Endothelial cell of umbilical vein (primary cell): ENCODE results near the gene SLC35E3. TPM values are rescaled to one million over a fixed set of nuclear protein-coding genes. Genes with fewer than 3 reads are reported as not detected.

ENCODE experiments used
- BruUV-seq: library from RNA; stranded (reverse); fragments of 400-500 nt; replicated peaks from 2 replicates; lab custom pipeline; 2021; lab: Mats Ljungman, UMichigan
- CTCF ChIA-PET: fragments of 300-600, 350-600 bp; sonication (Branson Sonifier 250); formaldehyde crosslinking; loops from one replicate; lab custom pipeline; 2021; ENCODE audit warnings: antibody characterized with exemption, inconsistent platforms; lab: Charles Lee
- POLR2A ChIA-PET: fragments of 300-600, 350-600 bp; sonication (Branson Sonifier 250); formaldehyde crosslinking; loops from one replicate; lab custom pipeline; 2021; ENCODE audit warnings: antibody characterized with exemption, inconsistent platforms; lab: Charles Lee
- DNase-seq: peaks from one replicate; pipeline ENCODE4 v3.0.0-alpha.2; 2011; ENCODE audit warnings: low read depth, low spot score
- FAIRE-seq: peaks from 2 replicates; lab custom pipeline; 2011; peaks lifted over from hg19 to GRCh38; lab: Jason Lieb, UNC
- H2AFZ ChIP-seq: 2 replicates; pipeline ENCODE4 v1.6.0; 2012; ENCODE audit warnings: low read depth, low read length, control low read depth, inconsistent platforms
- H3K27ac ChIP-seq: 2 replicates; pipeline ENCODE4 v1.5.1; 2011; ENCODE audit warnings: low read depth, mild to moderate bottlenecking, control low read depth, low read length, moderate library complexity; ENCODE audit not compliant: insufficient read depth
- H3K27me3 ChIP-seq, 2 experiments: 2 replicates each; pipeline versions ENCODE4 v1.6.0 to v1.6.1; 2011; ENCODE audit warnings: low read length in 2 of 2, mixed read lengths in 1 of 2; ENCODE audit not compliant: control insufficient read depth in 2 of 2, insufficient read depth in 2 of 2
- H3K36me3 ChIP-seq, 2 experiments: 2 replicates in 1 of 2; 3 replicates in 1 of 2; pipeline ENCODE4 v1.5.1; 2011; ENCODE audit warnings: low read length in 2 of 2, mild to moderate bottlenecking in 1 of 2, moderate library complexity in 1 of 2; ENCODE audit not compliant: control insufficient read depth in 2 of 2, insufficient read depth in 2 of 2; ENCODE audit errors: extremely low read depth in 1 of 2
- H3K4me1 ChIP-seq: 3 replicates; pipeline ENCODE4 v1.5.1; 2011; ENCODE audit warnings: mild to moderate bottlenecking, low read length; ENCODE audit not compliant: control insufficient read depth, insufficient read depth; ENCODE audit errors: extremely low read depth
- H3K4me2 ChIP-seq: 2 replicates; pipeline ENCODE4 v1.6.1; 2011; ENCODE audit warnings: low read length, control low read depth, mixed read lengths; ENCODE audit not compliant: insufficient read depth
- H3K4me3 ChIP-seq, 3 experiments: fragments of 200-600 bp in 1 of 3; sonication (generic), shearing (Covaris generic) in 1 of 3; replicated peaks in 1 of 3; 2 replicates each; pipeline ENCODE4 v1.5.1; 2011 to 2016; ENCODE audit warnings: control low read depth in 3 of 3, low read length in 3 of 3, mild to moderate bottlenecking in 2 of 3, inconsistent platforms in 1 of 3, low read depth in 1 of 3, moderate library complexity in 1 of 3; ENCODE audit not compliant: insufficient read depth in 1 of 3
- H3K79me2 ChIP-seq: 2 replicates; pipeline ENCODE4 v1.6.0; 2012; ENCODE audit warnings: low read length, inconsistent platforms; ENCODE audit not compliant: control insufficient read depth, insufficient read depth
- H3K9ac ChIP-seq: replicated peaks from 2 replicates; pipeline ENCODE3; 2011; ENCODE audit warnings: low read length, control low read depth; ENCODE audit not compliant: insufficient read depth; ENCODE audit errors: extremely low read depth
- H3K9me1 ChIP-seq: replicated peaks from 3 replicates; pipeline ENCODE4 v1.6.0; 2011; ENCODE audit warnings: mild to moderate bottlenecking, low read length; ENCODE audit not compliant: control insufficient read depth, insufficient read depth; ENCODE audit errors: extremely low read depth
- H3K9me3 ChIP-seq: replicated peaks from 2 replicates; pipeline ENCODE4 v1.5.1; 2012; ENCODE audit warnings: low read length, inconsistent platforms; ENCODE audit not compliant: control insufficient read depth, insufficient read depth
- H4K20me1 ChIP-seq: replicated peaks from 2 replicates; pipeline ENCODE3; 2011; ENCODE audit warnings: mild to moderate bottlenecking, low read length; ENCODE audit not compliant: control insufficient read depth, insufficient read depth; ENCODE audit errors: extremely low read depth
- CTCF ChIP-seq, 2 donors: IDR thresholded peaks; 1 replicate in 1 of 2; 2 replicates in 1 of 2; pipeline ENCODE4 v1.5.1; 2011; ENCODE audit warnings: low read length in 2 of 2, mild to moderate bottlenecking in 2 of 2, moderate library complexity in 2 of 2, control low read depth in 1 of 2, inconsistent platforms in 1 of 2, low read depth in 1 of 2; ENCODE audit not compliant: insufficient read depth in 1 of 2; ENCODE audit errors: extremely low read depth in 1 of 2
- EZH2 ChIP-seq: IDR thresholded peaks from 2 replicates; pipeline ENCODE4 v1.6.1; 2012; ENCODE audit warnings: borderline replicate concordance, low read depth, mild to moderate bottlenecking, moderate library complexity, low read length, inconsistent platforms; ENCODE audit not compliant: severe bottlenecking
- FOS ChIP-seq: IDR thresholded peaks from 2 replicates; pipeline ENCODE4 v1.6.1; 2011; ENCODE audit warnings: mild to moderate bottlenecking, low read length, moderate library complexity, borderline replicate concordance; ENCODE audit not compliant: insufficient read depth
- GATA2 ChIP-seq: IDR thresholded peaks from 2 replicates; pipeline ENCODE4 v1.7.0; 2011; ENCODE audit warnings: low read depth, mild to moderate bottlenecking, moderate library complexity, mixed read lengths, low read length; ENCODE audit not compliant: insufficient read length, insufficient read depth
- JUN ChIP-seq: IDR thresholded peaks from 2 replicates; pipeline ENCODE4 v1.6.1; 2011; ENCODE audit warnings: borderline replicate concordance, low read depth; ENCODE audit not compliant: insufficient read length, insufficient read depth
- MAX ChIP-seq: IDR thresholded peaks from 2 replicates; pipeline ENCODE4 v1.6.1; 2011; ENCODE audit not compliant: insufficient read depth, insufficient read length
- MYC ChIP-seq: IDR thresholded peaks from one replicate; pipeline ENCODE4 v1.6.1; 2011; ENCODE audit warnings: mild to moderate bottlenecking, low read depth, low read length
- POLR2A ChIP-seq: IDR thresholded peaks from 2 replicates; pipeline ENCODE4 v1.6.1; 2012; ENCODE audit warnings: low read depth, mild to moderate bottlenecking, control low read depth, low read length
- POLR2AphosphoS5 ChIP-seq: IDR thresholded peaks from 2 replicates; pipeline ENCODE4 v1.6.1; 2012; ENCODE audit warnings: low read depth, mild to moderate bottlenecking, control low read depth, low read length, moderate library complexity; ENCODE audit not compliant: insufficient read depth
- dilution Hi-C: fragments of 300-500 bp; cut with MboI; formaldehyde crosslinking; loops from one replicate; pipeline ENCODE4 v1.15.0; 2019; ENCODE audit warnings: low sequenced_read_pairs; ENCODE audit not compliant: extremely low pct_ligation_motif_present
- intact Hi-C: fragments of 100-400 bp; cut with micrococcal nuclease; formaldehyde crosslinking; loops from one replicate; pipeline ENCODE4 v1.10.0; 2022
- polyA plus RNA-seq, 4 experiments: library from polyadenylated mRNA; depleted of rRNA in 3 of 4; stranded (reverse) in 3 of 4; unstranded in 1 of 4; fragments of >200 nt; gene quantifications; 2 replicates each; pipeline versions ENCODE4 v1.2.1 to v1.2.3, GENCODE V29; 2011 to 2012; ENCODE audit warnings: missing spikeins in 1 of 4
- total RNA-seq: library from RNA; stranded (reverse); gene quantifications from 2 replicates; pipeline ENCODE4 v1.2.3, GENCODE V29; 2021

The SLC35E3 gene
- total and polyA plus RNA-seq, 2 donors (not counting 3 experiments of a cell fraction or from before 2014, with no cell fraction given), result 8.1 to 13.8 TPM

GRCh38 chr12:68824597-68825250 is 78.7 kb downstream of the SLC35E3 start:
- peaks cover 15 to 57% of the 10 kb centered on the region in 2 experiments for H3K36me3 ChIP-seq
- TF ChIP-seq FOS (no peak), MAX (no peak), GATA2 (no peak), EZH2 (no peak), POLR2A (no peak), MYC (no peak), CTCF (IDR thresholded peaks at IDR 0.05; ENCODE audit: extremely low read depth in 1 of 2, insufficient read depth in 1 of 2, low read depth in 1 of 2, low read length in 2 of 2) (no peak), JUN (no peak), POLR2AphosphoS5 (no peak)
- H3K4me1 ChIP-seq, result peaks cover 10% of the 10 kb centered on the region
- DNase-seq (no peak), FAIRE-seq (no peak)
- H3K9me3 ChIP-seq, result no peaks in the 10 kb centered on the region
- ChIA-PET CTCF (interaction anchor here (1.2 kb wide), 1 partner anchor 16 kb away, joined by 3 read pairs; no protein-coding TSS in a partner anchor), POLR2A (no interaction called here)
- no peaks in the 10 kb centered on the region for H3K27me3 ChIP-seq
- intact Hi-C loops, result loop anchor here (5.0 kb wide), 1 partner anchor 212 kb away; the partner anchor contains the start of gene RAP1B
- no peak overlapping the region for H2AFZ ChIP-seq
- no peak overlapping the region for H3K9ac ChIP-seq
- peaks cover 7% of the 10 kb centered on the region for H4K20me1 ChIP-seq
- no peak overlapping the region for H3K4me2 ChIP-seq
- H3K79me2 ChIP-seq, result peaks cover 42% of the 10 kb centered on the region
- BruUV-seq, result no TSS peak
- H3K27ac ChIP-seq, result no peak overlapping the region
- H3K4me3 ChIP-seq, result no peak overlapping the region
- H3K9me1 ChIP-seq, result no peaks in the 10 kb centered on the region
- dilution Hi-C loops, result no loop called here
